ENCODE measurements around the gene CTNND2.

DNA sequence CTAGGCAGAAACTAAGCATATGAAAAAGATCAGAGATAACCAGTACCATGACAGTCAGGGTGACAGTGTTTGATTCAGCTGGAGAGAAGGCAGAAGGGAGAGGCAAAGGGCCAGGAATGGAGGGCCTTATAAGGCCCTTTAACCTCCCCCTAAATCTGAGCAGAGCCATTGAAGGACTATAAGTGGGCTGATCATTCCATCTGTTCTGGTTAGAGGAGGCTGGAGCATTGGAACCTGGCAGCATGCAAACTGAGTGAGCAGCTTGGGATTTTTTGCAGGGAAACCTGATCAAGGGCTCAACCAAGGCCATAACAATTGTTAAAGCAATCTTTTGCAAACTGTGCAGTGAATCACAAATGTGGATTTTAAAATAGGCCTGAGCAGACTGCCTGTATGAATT lies 968.7 kb downstream of the CTNND2 start:
- TF ChIP-seq, protein P1, sequence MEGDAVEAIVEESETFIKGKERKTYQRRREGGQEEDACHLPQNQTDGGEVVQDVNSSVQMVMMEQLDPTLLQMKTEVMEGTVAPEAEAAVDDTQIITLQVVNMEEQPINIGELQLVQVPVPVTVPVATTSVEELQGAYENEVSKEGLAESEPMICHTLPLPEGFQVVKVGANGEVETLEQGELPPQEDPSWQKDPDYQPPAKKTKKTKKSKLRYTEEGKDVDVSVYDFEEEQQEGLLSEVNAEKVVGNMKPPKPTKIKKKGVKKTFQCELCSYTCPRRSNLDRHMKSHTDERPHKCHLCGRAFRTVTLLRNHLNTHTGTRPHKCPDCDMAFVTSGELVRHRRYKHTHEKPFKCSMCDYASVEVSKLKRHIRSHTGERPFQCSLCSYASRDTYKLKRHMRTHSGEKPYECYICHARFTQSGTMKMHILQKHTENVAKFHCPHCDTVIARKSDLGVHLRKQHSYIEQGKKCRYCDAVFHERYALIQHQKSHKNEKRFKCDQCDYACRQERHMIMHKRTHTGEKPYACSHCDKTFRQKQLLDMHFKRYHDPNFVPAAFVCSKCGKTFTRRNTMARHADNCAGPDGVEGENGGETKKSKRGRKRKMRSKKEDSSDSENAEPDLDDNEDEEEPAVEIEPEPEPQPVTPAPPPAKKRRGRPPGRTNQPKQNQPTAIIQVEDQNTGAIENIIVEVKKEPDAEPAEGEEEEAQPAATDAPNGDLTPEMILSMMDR (IDR thresholded peaks at IDR 0.05; ENCODE audit: poor library complexity, severe bottlenecking), result no peak
- TF ChIP-seq EP300 (conservative IDR thresholded peaks at IDR 0.05; ENCODE audit: poor library complexity, severe bottlenecking) (no peak), TAF1 (IDR thresholded peaks at IDR 0.05; ENCODE audit: low read depth) (no peak)
- TF ChIP-seq, protein P2, sequence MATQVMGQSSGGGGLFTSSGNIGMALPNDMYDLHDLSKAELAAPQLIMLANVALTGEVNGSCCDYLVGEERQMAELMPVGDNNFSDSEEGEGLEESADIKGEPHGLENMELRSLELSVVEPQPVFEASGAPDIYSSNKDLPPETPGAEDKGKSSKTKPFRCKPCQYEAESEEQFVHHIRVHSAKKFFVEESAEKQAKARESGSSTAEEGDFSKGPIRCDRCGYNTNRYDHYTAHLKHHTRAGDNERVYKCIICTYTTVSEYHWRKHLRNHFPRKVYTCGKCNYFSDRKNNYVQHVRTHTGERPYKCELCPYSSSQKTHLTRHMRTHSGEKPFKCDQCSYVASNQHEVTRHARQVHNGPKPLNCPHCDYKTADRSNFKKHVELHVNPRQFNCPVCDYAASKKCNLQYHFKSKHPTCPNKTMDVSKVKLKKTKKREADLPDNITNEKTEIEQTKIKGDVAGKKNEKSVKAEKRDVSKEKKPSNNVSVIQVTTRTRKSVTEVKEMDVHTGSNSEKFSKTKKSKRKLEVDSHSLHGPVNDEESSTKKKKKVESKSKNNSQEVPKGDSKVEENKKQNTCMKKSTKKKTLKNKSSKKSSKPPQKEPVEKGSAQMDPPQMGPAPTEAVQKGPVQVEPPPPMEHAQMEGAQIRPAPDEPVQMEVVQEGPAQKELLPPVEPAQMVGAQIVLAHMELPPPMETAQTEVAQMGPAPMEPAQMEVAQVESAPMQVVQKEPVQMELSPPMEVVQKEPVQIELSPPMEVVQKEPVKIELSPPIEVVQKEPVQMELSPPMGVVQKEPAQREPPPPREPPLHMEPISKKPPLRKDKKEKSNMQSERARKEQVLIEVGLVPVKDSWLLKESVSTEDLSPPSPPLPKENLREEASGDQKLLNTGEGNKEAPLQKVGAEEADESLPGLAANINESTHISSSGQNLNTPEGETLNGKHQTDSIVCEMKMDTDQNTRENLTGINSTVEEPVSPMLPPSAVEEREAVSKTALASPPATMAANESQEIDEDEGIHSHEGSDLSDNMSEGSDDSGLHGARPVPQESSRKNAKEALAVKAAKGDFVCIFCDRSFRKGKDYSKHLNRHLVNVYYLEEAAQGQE (IDR thresholded peaks at IDR 0.05; ENCODE audit: borderline replicate concordance), result no peak
